ENCODE results near the gene RETREG1. TPM values are rescaled to one million over a fixed set of nuclear protein-coding genes. Genes with fewer than 3 reads are reported as not detected.

RETREG1 gene
- total and polyA plus RNA-seq, 2 experiments from 2014 or later = 2.3 to 3.6 TPM

- no peak for DNase-seq (ENCODE audit: low spot score)
- Histone ChIP-seq H4K20me1 (replicated peaks; ENCODE audit: insufficient read depth) (no peaks in the 10 kb centered on the region), H3K27ac (ENCODE audit: low read depth) (no peak overlapping the region), H3K9me2 (ENCODE audit: insufficient read depth) (no peaks in the 10 kb centered on the region), H3K4me2 (no peak overlapping the region), H3K4me1 (ENCODE audit: insufficient read depth) (no peaks in the 10 kb centered on the region), H3K36me3 (ENCODE audit: insufficient read depth) (no peaks in the 10 kb centered on the region), H3K27me3 (ENCODE audit: insufficient read depth) (no peaks in the 10 kb centered on the region), H3K4me3 (no peak overlapping the region), H3F3A (replicated peaks; ENCODE audit: low read depth) (no peaks in the 10 kb centered on the region), H3K79me2 (replicated peaks; ENCODE audit: insufficient read depth) (no peaks in the 10 kb centered on the region), H2AFZ (no peak overlapping the region)
- no peak overlapping the region for H3K4me3 Mint-ChIP-seq
- no peaks in the 10 kb centered on the region; the same call in 2 of the 3 replicates for H3K9me3 Mint-ChIP-seq
- H3K4me1 Mint-ChIP-seq = no peaks in the 10 kb centered on the region
- no peak overlapping the region for H3K27ac Mint-ChIP-seq
- H3K36me3 Mint-ChIP-seq (ENCODE audit: low read depth) = no peaks in the 10 kb centered on the region
- H3K27me3 Mint-ChIP-seq (ENCODE audit: insufficient read depth, low read depth, poor library complexity) = peaks cover 1% of the 10 kb centered on the region
- no peak for ATAC-seq
- no peak for TF ChIP-seq ZNF114 (CRISPR knock-in tag; IDR thresholded peaks at IDR 0.05)
- TF ChIP-seq EZH2 (IDR thresholded peaks at IDR 0.05; ENCODE audit: low read depth, unreplicated experiment) = no peak
- TF ChIP-seq ETS1 (IDR thresholded peaks at IDR 0.05) = no peak
- TF ChIP-seq ZNF331 (CRISPR knock-in tag; IDR thresholded peaks at IDR 0.05; ENCODE audit: low read depth) = no peak
- no peak for TF ChIP-seq EZH2phosphoT487 (IDR thresholded peaks at IDR 0.05; ENCODE audit: unreplicated experiment)
- TF ChIP-seq REST (IDR thresholded peaks at IDR 0.05; ENCODE audit: unreplicated experiment) = no peak
- TF ChIP-seq NANOG (IDR thresholded peaks at IDR 0.05; ENCODE audit: borderline replicate concordance) = no peak
- no peak for TF ChIP-seq JUNB (IDR thresholded peaks at IDR 0.05; ENCODE audit: unreplicated experiment)
- no peak for TF ChIP-seq ZNF462 (CRISPR knock-in tag; IDR thresholded peaks at IDR 0.05)
- TF ChIP-seq CREB1 (CRISPR knock-in tag; IDR thresholded peaks at IDR 0.05; ENCODE audit: low read depth) = no peak
- TF ChIP-seq POLR2AphosphoS5 (IDR thresholded peaks at IDR 0.05; ENCODE audit: low read depth) = no peak
- no peak for TF ChIP-seq STAT1 (IDR thresholded peaks at IDR 0.05; ENCODE audit: unreplicated experiment)
- TF ChIP-seq CTCF (conservative IDR thresholded peaks at IDR 0.05; ENCODE audit: low read depth in 2 of 2) = no peak
These were observed 132.7 kb downstream of the RETREG1 start for GRCh38 chr5:16484081-16484480.

Data from GM23338 (cell line).